IMR-90 (cell line): ENCODE results near the gene SRPK2. TPM values are rescaled to one million over a fixed set of nuclear protein-coding genes. Genes with fewer than 3 reads are reported as not detected.

Experiments
- ATAC-seq: fragments of 200-7000 bp; cut with Tn5 transposase; 2 replicates; pipeline ENCODE4 v1.9.1; 2020; ENCODE audit warnings: low read depth, mild to moderate bottlenecking, moderate library complexity
- BruUV-seq: library from RNA; stranded (reverse); fragments of 400-500 nt; replicated peaks from 2 replicates; lab custom pipeline; 2021; lab: Mats Ljungman, UMichigan
- CTCF ChIA-PET: fragments of 300-600 bp; formaldehyde crosslinking; extraction: SDS; loops from one replicate; lab custom pipeline; 2021; ENCODE audit warnings: antibody characterized with exemption; lab: Yijun Ruan, JAX
- POLR2A ChIA-PET: fragments of 300-600 bp; sonication (Branson Sonifier 250); formaldehyde crosslinking; loops from one replicate; lab custom pipeline; 2022; ENCODE audit warnings: antibody characterized with exemption; ENCODE audit not compliant: unreplicated experiment; lab: Charles Lee
- DNase-seq: peaks from one replicate; pipeline ENCODE4 v3.0.0; 2013
- H2AFZ ChIP-seq: replicated peaks from 2 replicates; pipeline ENCODE3; 2013; ENCODE audit warnings: low read length, mild to moderate bottlenecking; ENCODE audit not compliant: poor library complexity
- H2AK5ac ChIP-seq: 2 replicates; pipeline ENCODE4 v1.6.1; 2013; ENCODE audit warnings: low read depth, low read length, inconsistent platforms
- H2AK9ac ChIP-seq: replicated peaks from 2 replicates; pipeline ENCODE3; 2013; ENCODE audit warnings: mild to moderate bottlenecking, low read depth, low read length, moderate library complexity; ENCODE audit not compliant: poor library complexity
- H2BK120ac ChIP-seq: 2 replicates; pipeline ENCODE4 v1.6.1; 2013; ENCODE audit warnings: low read depth, low read length, inconsistent platforms
- H2BK15ac ChIP-seq: 3 replicates; pipeline ENCODE4 v1.6.1; 2013; ENCODE audit warnings: low read depth, low read length, inconsistent platforms
- H2BK20ac ChIP-seq: 2 replicates; pipeline ENCODE4 v1.6.1; 2013; ENCODE audit warnings: low read depth, mild to moderate bottlenecking, inconsistent platforms, low read length, moderate library complexity
- H2BK5ac ChIP-seq: 2 replicates; pipeline ENCODE4 v1.6.1; 2013; ENCODE audit warnings: mild to moderate bottlenecking, low read depth, low read length, inconsistent platforms; ENCODE audit not compliant: poor library complexity, severe bottlenecking
- H3K14ac ChIP-seq: replicated peaks from 2 replicates; pipeline ENCODE4 v1.6.1; 2013; ENCODE audit warnings: low read depth, low read length, inconsistent platforms
- H3K18ac ChIP-seq: 2 replicates; pipeline ENCODE4 v1.6.1; 2013; ENCODE audit warnings: low read depth, low read length, control low read depth
- H3K23ac ChIP-seq: 2 replicates; pipeline ENCODE4 v1.6.1; 2013; ENCODE audit warnings: low read depth, low read length, inconsistent platforms
- H3K27ac ChIP-seq: 2 replicates; pipeline ENCODE4 v1.5.1; 2013; ENCODE audit warnings: mild to moderate bottlenecking, control low read depth, low read length; ENCODE audit not compliant: insufficient read depth
- H3K27me3 ChIP-seq: 2 replicates; pipeline ENCODE4 v1.6.1; 2013; ENCODE audit warnings: low read length; ENCODE audit not compliant: control insufficient read depth, insufficient read depth
- H3K36me3 ChIP-seq: 2 replicates; pipeline ENCODE4 v1.6.1; 2013; ENCODE audit warnings: low read length, mixed read lengths; ENCODE audit not compliant: control insufficient read depth, insufficient read depth
- H3K4ac ChIP-seq: 2 replicates; pipeline ENCODE4 v1.6.1; 2013; ENCODE audit warnings: low read depth, low read length, inconsistent platforms
- H3K4me1 ChIP-seq: 2 replicates; pipeline ENCODE4 v1.6.1; 2013; ENCODE audit warnings: low read length, mixed read lengths; ENCODE audit not compliant: control insufficient read depth, insufficient read depth
- H3K4me2 ChIP-seq: 2 replicates; pipeline ENCODE4 v1.6.1; 2013; ENCODE audit warnings: low read depth, mild to moderate bottlenecking, control low read depth, low read length, moderate library complexity
- H3K4me3 ChIP-seq: 2 replicates; pipeline ENCODE4 v1.5.1; 2013; ENCODE audit warnings: low read depth, mild to moderate bottlenecking, control low read depth, low read length, moderate library complexity; ENCODE audit not compliant: insufficient read depth
- H3K56ac ChIP-seq: 2 replicates; pipeline ENCODE4 v1.6.1; 2013; ENCODE audit warnings: low read length, inconsistent platforms; ENCODE audit not compliant: insufficient read depth; ENCODE audit errors: extremely low read depth
- H3K79me1 ChIP-seq, 2 experiments: 2 replicates each; pipeline ENCODE4 v1.6.1; 2013; ENCODE audit warnings: low read length in 2 of 2, inconsistent platforms in 1 of 2, low read depth in 1 of 2
- H3K9ac ChIP-seq: 2 replicates; pipeline ENCODE4 v1.6.1; 2013; ENCODE audit warnings: low read depth, low read length, control low read depth
- H3K9me1 ChIP-seq: 2 replicates; pipeline ENCODE4 v1.6.1; 2013; ENCODE audit warnings: low read length, inconsistent platforms; ENCODE audit not compliant: insufficient read depth
- H3K9me3 ChIP-seq: 2 replicates; pipeline ENCODE4 v1.6.1; 2013; ENCODE audit warnings: low read length; ENCODE audit not compliant: control insufficient read depth, insufficient read depth
- H4K20me1 ChIP-seq: 2 replicates; pipeline ENCODE4 v1.6.1; 2013; ENCODE audit warnings: low read length, inconsistent platforms; ENCODE audit not compliant: insufficient read depth
- H4K5ac ChIP-seq: 2 replicates; pipeline ENCODE4 v1.6.1; 2013; ENCODE audit warnings: mild to moderate bottlenecking, low read depth, low read length, control low read depth
- H4K8ac ChIP-seq, 2 experiments: 2 replicates each; pipeline ENCODE4 v1.6.1; 2013; ENCODE audit warnings: low read depth in 2 of 2, low read length in 2 of 2, control low read depth in 1 of 2, inconsistent platforms in 1 of 2
- H4K91ac ChIP-seq: 2 replicates; pipeline ENCODE4 v1.6.1; 2013; ENCODE audit warnings: low read depth, low read length, inconsistent platforms; ENCODE audit not compliant: insufficient read depth
- MAFK ChIP-seq: IDR thresholded peaks from 2 replicates; pipeline ENCODE4 v1.6.1; 2012; ENCODE audit warnings: low read depth, low read length, improper control_type of control experiment
- RAD21 ChIP-seq: IDR thresholded peaks from 2 replicates; pipeline ENCODE4 v1.6.1; 2012; ENCODE audit warnings: low read length, improper control_type of control experiment
- RCOR1 ChIP-seq: IDR thresholded peaks from 2 replicates; pipeline ENCODE4 v1.6.1; 2012; ENCODE audit warnings: mild to moderate bottlenecking, low read length, improper control_type of control experiment; ENCODE audit not compliant: insufficient replicate concordance
- RFX5 ChIP-seq: IDR thresholded peaks from 2 replicates; pipeline ENCODE4 v1.8.0; 2012; ENCODE audit warnings: low read depth, mild to moderate bottlenecking, low read length, moderate library complexity
- WGBS, 2 experiments: methylation state at CpG; one replicate each; pipeline versions ENCODE4 v1.1.5 to v1.1.7; 2013; ENCODE audit warnings: missing lambda C conversion rate in 2 of 2; ENCODE audit not compliant: insufficient read length in 1 of 2; ENCODE audit errors: extremely low coverage in 2 of 2; 5-methylcytosine and 5-hydroxymethylcytosine counted together
- dilution Hi-C: fragments of 300-500 bp; cut with HindIII; formaldehyde crosslinking; loops from one replicate; pipeline ENCODE4 v1.14.3; 2018; ENCODE audit warnings: low sequenced_read_pairs; ENCODE audit not compliant: unreplicated experiment
- in situ Hi-C: fragments of 300-500 bp; cut with MboI; formaldehyde crosslinking; loops from 3 replicates; pipeline ENCODE4 v1.14.3; 2019; ENCODE audit warnings: low sequenced_read_pairs, inconsistent platforms, mixed read lengths
- intact Hi-C: fragments of 100-400 bp; cut with micrococcal nuclease; formaldehyde crosslinking; loops from 2 replicates; pipeline ENCODE4 v1.10.0; 2022
- polyA plus RNA-seq, 3 experiments: library from polyadenylated mRNA; depleted of rRNA; stranded (reverse); fragments of >200 nt; gene quantifications; 2 replicates each; pipeline ENCODE4 v1.2.3, GENCODE V29; 2012; ENCODE audit warnings: low replicate concordance in 1 of 3
- total RNA-seq: library from RNA; depleted of rRNA; stranded (reverse); fragments of >200 nt; gene quantifications from 2 replicates; pipeline ENCODE4 v1.2.3, GENCODE V29; 2012

The SRPK2 gene
- total and polyA plus RNA-seq, 2 of the 4 experiments (the other 2 are of a cell fraction) = 13.2 to 33.0 TPM

- H3K4me2 ChIP-seq = no peak overlapping the region
- 75% methylated on average over 2 of the region's 5 CpGs; no CpG with 5 or more reads in 1 of the 2 experiments for WGBS, 2 experiments
- H4K5ac ChIP-seq = no peak overlapping the region
- peaks cover 8% of the 10 kb centered on the region for H3K4me1 ChIP-seq
- no peak for DNase-seq
- no peak overlapping the region for H3K14ac ChIP-seq
- peaks cover 32 to 67% of the 10 kb centered on the region in 2 experiments for H3K79me1 ChIP-seq
- H4K91ac ChIP-seq = no peak overlapping the region
- no peak overlapping the region for H2BK5ac ChIP-seq
- no peak overlapping the region for H2AK5ac ChIP-seq
- no peak for ATAC-seq
- no peak overlapping the region for H4K8ac ChIP-seq
- ChIA-PET CTCF (interaction anchor here (0.6 kb wide), 1 partner anchor 49 kb away, joined by 3 read pairs; no protein-coding TSS in a partner anchor), POLR2A (no interaction called here)
- BruUV-seq = no TSS peak
- H3K18ac ChIP-seq = no peak overlapping the region
- H3K23ac ChIP-seq = no peak overlapping the region
- H3K36me3 ChIP-seq = no peaks in the 10 kb centered on the region
- no peak overlapping the region for H3K4ac ChIP-seq
- H3K9me1 ChIP-seq = peaks cover 10% of the 10 kb centered on the region; the same call in 1 of the 2 replicates
- no peak overlapping the region for H2AK9ac ChIP-seq
- H3K27ac ChIP-seq = no peak overlapping the region
- no peaks in the 10 kb centered on the region for H3K9me3 ChIP-seq
- in situ Hi-C loops (no loop called here), intact Hi-C loops (loop anchor here (10.0 kb wide), 1 partner anchor 82 kb away; no protein-coding TSS in a partner anchor), dilution Hi-C loops (no loop called here)
- no peak overlapping the region for H2BK20ac ChIP-seq
- no peak overlapping the region for H2BK120ac ChIP-seq
- no peak overlapping the region for H3K4me3 ChIP-seq
- no peak overlapping the region for H2BK15ac ChIP-seq
- peaks cover 36% of the 10 kb centered on the region; the same call in 1 of the 2 replicates for H4K20me1 ChIP-seq
- no peak overlapping the region for H2AFZ ChIP-seq
- TF ChIP-seq RFX5 (no peak), RCOR1 (no peak), MAFK (no peak), RAD21 (no peak)
- H3K27me3 ChIP-seq = no peaks in the 10 kb centered on the region
- H3K9ac ChIP-seq = no peak overlapping the region
- no peak overlapping the region for H3K56ac ChIP-seq
Observed at GRCh38 chr7:105222953-105223352, 165.8 kb downstream of the SRPK2 start.
